Liver (tissue), 3 donors: ENCODE measurements around the gene KCNJ10.

ENCODE experiments used
- TAF1 ChIP-seq: conservative IDR thresholded peaks from 2 replicates; pipeline ENCODE4 v1.6.1; 2016; ENCODE audit warnings: antibody characterized with exemption, mild to moderate bottlenecking
- TF ChIP-seq, protein P1 (sequence below): fragments of 150-350 bp; IDR thresholded peaks from 2 replicates; pipeline ENCODE4 v1.5.1; 2017; ENCODE audit warnings: improper control_type of control experiment, low read depth, low read length; ENCODE audit not compliant: missing input control
- donor health status: healthy.
- donor health status: healthy.

DNA sequence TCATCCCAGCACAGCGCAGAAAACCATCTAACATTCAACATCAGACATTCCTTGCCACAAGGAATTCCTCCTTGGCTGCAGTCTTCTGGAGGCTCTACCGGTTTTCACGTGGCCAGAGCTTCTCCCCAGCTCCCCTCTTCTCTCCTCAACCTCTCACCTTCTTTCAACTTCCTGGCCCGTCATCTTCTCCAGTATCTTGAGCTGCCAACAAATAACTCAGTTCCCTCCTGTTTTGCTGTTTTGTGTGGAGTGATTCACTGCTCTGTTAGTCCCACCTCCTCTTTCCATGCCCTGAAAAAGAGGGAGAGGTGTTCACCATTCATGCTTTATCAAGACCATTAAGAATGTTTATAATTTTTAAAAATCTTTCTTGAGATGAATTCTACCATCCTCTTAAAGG lies 70.8 kb downstream of the KCNJ10 start:
- TF ChIP-seq, protein P1, sequence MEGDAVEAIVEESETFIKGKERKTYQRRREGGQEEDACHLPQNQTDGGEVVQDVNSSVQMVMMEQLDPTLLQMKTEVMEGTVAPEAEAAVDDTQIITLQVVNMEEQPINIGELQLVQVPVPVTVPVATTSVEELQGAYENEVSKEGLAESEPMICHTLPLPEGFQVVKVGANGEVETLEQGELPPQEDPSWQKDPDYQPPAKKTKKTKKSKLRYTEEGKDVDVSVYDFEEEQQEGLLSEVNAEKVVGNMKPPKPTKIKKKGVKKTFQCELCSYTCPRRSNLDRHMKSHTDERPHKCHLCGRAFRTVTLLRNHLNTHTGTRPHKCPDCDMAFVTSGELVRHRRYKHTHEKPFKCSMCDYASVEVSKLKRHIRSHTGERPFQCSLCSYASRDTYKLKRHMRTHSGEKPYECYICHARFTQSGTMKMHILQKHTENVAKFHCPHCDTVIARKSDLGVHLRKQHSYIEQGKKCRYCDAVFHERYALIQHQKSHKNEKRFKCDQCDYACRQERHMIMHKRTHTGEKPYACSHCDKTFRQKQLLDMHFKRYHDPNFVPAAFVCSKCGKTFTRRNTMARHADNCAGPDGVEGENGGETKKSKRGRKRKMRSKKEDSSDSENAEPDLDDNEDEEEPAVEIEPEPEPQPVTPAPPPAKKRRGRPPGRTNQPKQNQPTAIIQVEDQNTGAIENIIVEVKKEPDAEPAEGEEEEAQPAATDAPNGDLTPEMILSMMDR = no peak
- TF ChIP-seq TAF1 = no peak
